HG03457 (cell line): Measurements from ENCODE around the gene PTGDR2.

ENCODE experiments used
- ATAC-seq: cut with Tn5 transposase; IDR thresholded peaks from one replicate; pipeline ENCODE4 v1.9.1; 2021; ENCODE audit warnings: moderate number of reproducible peaks; ENCODE audit not compliant: unreplicated experiment

Gene PTGDR2

DNA sequence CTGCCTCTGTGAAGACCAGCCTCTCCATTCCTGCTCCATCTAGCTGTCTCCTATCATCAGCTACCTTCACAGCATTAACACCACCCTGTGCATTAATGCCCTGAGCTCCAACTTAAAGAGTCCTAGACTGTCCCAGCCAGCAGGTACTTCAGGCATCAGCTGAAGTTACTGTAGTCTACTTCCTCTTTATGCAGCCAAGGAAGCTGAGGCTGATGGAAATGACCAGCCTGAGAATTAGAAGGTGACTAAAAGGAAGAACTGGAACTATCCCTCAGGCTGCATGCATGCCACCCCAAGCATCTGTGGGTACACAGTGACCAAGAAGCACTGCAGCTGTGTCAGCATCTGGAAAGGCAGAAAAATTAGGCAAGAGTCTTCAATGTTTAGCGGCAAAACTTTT, 42.4 kb downstream of the PTGDR2 start:
- no peak for ATAC-seq

DNA sequence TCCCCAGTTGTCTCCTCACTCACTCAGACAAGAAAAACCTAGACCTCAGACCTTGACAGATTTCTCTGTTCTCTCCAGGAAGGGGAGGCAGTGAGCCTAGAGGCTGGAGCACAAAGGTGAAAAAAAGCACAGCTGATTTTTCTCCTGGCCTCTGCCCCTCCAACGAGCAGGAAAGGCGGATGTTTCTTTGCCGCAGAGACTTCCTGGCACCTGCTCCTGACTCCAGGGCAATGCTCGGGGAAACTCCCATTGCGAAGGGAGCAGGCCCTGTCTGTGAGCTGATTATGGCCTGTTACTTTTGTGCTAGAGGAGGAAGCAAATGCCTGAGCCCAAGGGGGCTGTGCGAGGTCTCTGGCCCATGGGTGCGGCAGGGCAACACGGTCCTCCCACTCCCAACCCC, 45.2 kb downstream of the PTGDR2 start:
- ATAC-seq: no peak

DNA sequence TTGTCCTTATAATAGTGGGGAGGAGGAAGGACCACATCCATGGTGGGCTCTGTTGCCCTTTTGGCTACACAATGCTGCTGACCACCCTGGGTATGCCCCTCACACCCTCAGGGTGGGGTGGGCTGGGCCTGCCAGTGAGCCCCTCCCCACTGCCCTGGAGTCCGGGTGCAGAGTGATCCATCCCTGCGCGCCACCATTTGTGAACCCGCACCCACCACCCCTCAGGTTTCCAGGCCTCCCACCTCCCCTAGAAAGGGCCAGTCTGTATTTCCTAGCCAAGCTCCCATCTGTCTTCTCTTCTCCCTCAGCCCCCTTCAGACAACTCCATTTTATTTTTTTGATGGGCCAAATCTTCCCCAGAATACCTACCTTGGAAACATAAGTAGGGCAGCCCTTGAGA, 45.6 kb downstream of the PTGDR2 start:
- ATAC-seq: no peak

DNA sequence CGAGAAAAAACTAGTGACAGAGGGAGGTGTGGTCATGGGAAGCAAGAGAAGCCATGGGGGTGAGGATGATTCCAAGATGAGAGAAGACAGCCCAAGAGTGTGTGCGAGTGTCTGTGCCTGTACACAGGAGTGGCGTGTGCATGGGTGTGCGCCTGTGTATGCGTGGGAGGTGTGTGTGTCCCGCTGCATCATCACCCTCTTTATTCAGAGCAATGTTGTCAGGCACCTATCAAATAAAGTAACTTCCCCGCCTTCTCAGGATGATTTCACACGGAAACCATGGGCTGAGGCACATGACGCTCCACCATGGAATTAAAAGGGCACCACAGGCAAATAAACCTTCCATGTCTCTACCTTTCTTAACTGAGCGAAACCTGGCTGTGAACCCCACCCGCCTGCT, 46.1 kb downstream of the PTGDR2 start:
- no peak for ATAC-seq

DNA sequence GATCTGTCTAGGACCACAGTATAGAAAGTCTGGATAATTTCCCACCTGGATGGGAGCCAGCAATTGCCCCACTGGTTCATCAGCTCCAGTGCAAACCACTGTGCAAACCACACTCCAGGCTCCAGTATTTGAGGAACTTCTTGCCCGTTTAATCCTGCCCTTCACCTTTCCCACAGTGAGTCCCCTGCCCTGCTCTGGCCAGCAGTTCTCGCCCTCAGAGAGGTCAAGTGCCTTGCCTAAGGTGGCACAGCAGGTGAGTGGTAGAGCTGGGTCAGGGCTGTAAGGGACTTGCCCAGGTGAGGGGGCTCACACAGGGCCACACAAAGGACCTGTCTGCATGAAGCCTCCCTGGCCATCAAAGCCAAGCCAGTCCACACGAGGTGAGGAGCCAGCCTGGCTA, 46.5 kb downstream of the PTGDR2 start:
- ATAC-seq: no peak

DNA sequence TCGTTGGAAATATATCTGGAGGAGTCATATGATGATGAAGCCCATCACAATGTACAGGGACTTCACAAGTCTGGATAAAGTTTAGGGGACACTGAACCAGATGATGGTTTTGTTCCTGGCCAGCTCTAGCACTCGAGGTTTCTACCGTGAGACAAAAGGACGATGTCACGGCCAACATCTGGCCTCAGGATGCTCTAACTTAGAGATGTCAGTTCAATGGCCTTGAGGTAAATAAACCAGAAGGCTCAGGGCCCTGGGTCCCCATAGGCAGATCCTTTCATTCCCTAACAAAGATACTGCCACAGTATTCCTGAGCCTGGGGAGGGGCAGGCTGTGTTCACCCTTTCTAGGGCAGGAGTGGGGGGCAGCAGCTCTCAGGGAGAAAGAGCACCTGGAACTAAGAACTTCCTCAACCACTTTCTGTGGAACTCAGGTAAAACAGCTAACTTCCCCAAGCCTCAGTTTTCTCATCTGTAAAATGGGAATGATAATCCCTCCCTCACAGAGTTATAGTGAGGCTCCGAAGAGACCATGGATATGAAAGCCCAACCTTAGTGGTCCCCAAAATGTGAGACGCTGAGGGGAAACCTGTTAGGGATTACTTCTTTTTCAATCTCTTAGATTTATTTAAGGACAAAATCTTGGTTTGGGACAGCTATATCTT, 52.3 kb downstream of the PTGDR2 start:
- ATAC-seq: no peak

DNA sequence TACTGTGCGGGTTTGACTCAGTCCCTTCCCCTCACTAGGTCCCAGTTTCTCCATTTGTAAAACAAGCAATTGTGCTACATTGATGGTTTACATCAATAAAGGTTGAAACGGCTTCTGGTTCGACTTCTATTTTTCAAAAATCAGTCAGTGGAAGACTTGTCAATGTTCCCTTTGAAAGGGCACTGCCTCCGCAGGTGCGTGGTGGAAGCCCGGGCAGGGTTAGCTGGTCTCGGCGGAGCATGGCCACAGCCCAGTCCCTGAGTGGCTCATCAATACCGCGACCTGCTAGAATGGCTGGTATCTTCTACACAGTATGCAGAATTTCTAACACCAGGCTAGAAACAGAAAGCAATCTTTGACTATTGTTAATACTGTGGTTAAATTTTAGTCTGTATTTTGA, 54.6 kb downstream of the PTGDR2 start:
- ATAC-seq: no peak
